IMR-90 (cell line): ENCODE data around the gene RBM5. TPM values are rescaled to one million over a fixed set of nuclear protein-coding genes. Genes with fewer than 3 reads are reported as not detected.
A peak's percentile ranks its signal among the peaks of the same experiment; 100 is the strongest.

ENCODE experiments used
- ATAC-seq: fragments of 200-7000 bp; cut with Tn5 transposase; 2 replicates; pipeline ENCODE4 v1.9.1; 2020; ENCODE audit warnings: low read depth, mild to moderate bottlenecking, moderate library complexity
- BruUV-seq: library from RNA; stranded (reverse); fragments of 400-500 nt; replicated peaks from 2 replicates; lab custom pipeline; 2021; lab: Mats Ljungman, UMichigan
- CTCF ChIA-PET: fragments of 300-600 bp; formaldehyde crosslinking; extraction: SDS; loops from one replicate; lab custom pipeline; 2021; ENCODE audit warnings: antibody characterized with exemption; lab: Yijun Ruan, JAX
- POLR2A ChIA-PET: fragments of 300-600 bp; sonication (Branson Sonifier 250); formaldehyde crosslinking; loops from one replicate; lab custom pipeline; 2022; ENCODE audit warnings: antibody characterized with exemption; ENCODE audit not compliant: unreplicated experiment; lab: Charles Lee
- DNase-seq: peaks from one replicate; pipeline ENCODE4 v3.0.0; 2013
- H2AFZ ChIP-seq: replicated peaks from 2 replicates; pipeline ENCODE3; 2013; ENCODE audit warnings: low read length, mild to moderate bottlenecking; ENCODE audit not compliant: poor library complexity
- H2AK5ac ChIP-seq: 2 replicates; pipeline ENCODE4 v1.6.1; 2013; ENCODE audit warnings: low read depth, low read length, inconsistent platforms
- H2AK9ac ChIP-seq: replicated peaks from 2 replicates; pipeline ENCODE3; 2013; ENCODE audit warnings: mild to moderate bottlenecking, low read depth, low read length, moderate library complexity; ENCODE audit not compliant: poor library complexity
- H2BK120ac ChIP-seq: 2 replicates; pipeline ENCODE4 v1.6.1; 2013; ENCODE audit warnings: low read depth, low read length, inconsistent platforms
- H2BK15ac ChIP-seq: 3 replicates; pipeline ENCODE4 v1.6.1; 2013; ENCODE audit warnings: low read depth, low read length, inconsistent platforms
- H2BK20ac ChIP-seq: 2 replicates; pipeline ENCODE4 v1.6.1; 2013; ENCODE audit warnings: low read depth, mild to moderate bottlenecking, inconsistent platforms, low read length, moderate library complexity
- H2BK5ac ChIP-seq: 2 replicates; pipeline ENCODE4 v1.6.1; 2013; ENCODE audit warnings: mild to moderate bottlenecking, low read depth, low read length, inconsistent platforms; ENCODE audit not compliant: poor library complexity, severe bottlenecking
- H3K14ac ChIP-seq: replicated peaks from 2 replicates; pipeline ENCODE4 v1.6.1; 2013; ENCODE audit warnings: low read depth, low read length, inconsistent platforms
- H3K18ac ChIP-seq: 2 replicates; pipeline ENCODE4 v1.6.1; 2013; ENCODE audit warnings: low read depth, low read length, control low read depth
- H3K23ac ChIP-seq: 2 replicates; pipeline ENCODE4 v1.6.1; 2013; ENCODE audit warnings: low read depth, low read length, inconsistent platforms
- H3K27ac ChIP-seq: 2 replicates; pipeline ENCODE4 v1.5.1; 2013; ENCODE audit warnings: mild to moderate bottlenecking, control low read depth, low read length; ENCODE audit not compliant: insufficient read depth
- H3K27me3 ChIP-seq: 2 replicates; pipeline ENCODE4 v1.6.1; 2013; ENCODE audit warnings: low read length; ENCODE audit not compliant: control insufficient read depth, insufficient read depth
- H3K36me3 ChIP-seq: 2 replicates; pipeline ENCODE4 v1.6.1; 2013; ENCODE audit warnings: low read length, mixed read lengths; ENCODE audit not compliant: control insufficient read depth, insufficient read depth
- H3K4ac ChIP-seq: 2 replicates; pipeline ENCODE4 v1.6.1; 2013; ENCODE audit warnings: low read depth, low read length, inconsistent platforms
- H3K4me1 ChIP-seq: 2 replicates; pipeline ENCODE4 v1.6.1; 2013; ENCODE audit warnings: low read length, mixed read lengths; ENCODE audit not compliant: control insufficient read depth, insufficient read depth
- H3K4me2 ChIP-seq: 2 replicates; pipeline ENCODE4 v1.6.1; 2013; ENCODE audit warnings: low read depth, mild to moderate bottlenecking, control low read depth, low read length, moderate library complexity
- H3K4me3 ChIP-seq: 2 replicates; pipeline ENCODE4 v1.5.1; 2013; ENCODE audit warnings: low read depth, mild to moderate bottlenecking, control low read depth, low read length, moderate library complexity; ENCODE audit not compliant: insufficient read depth
- H3K56ac ChIP-seq: 2 replicates; pipeline ENCODE4 v1.6.1; 2013; ENCODE audit warnings: low read length, inconsistent platforms; ENCODE audit not compliant: insufficient read depth; ENCODE audit errors: extremely low read depth
- H3K79me1 ChIP-seq, 2 experiments: 2 replicates each; pipeline ENCODE4 v1.6.1; 2013; ENCODE audit warnings: low read length in 2 of 2, inconsistent platforms in 1 of 2, low read depth in 1 of 2
- H3K9ac ChIP-seq: 2 replicates; pipeline ENCODE4 v1.6.1; 2013; ENCODE audit warnings: low read depth, low read length, control low read depth
- H3K9me1 ChIP-seq: 2 replicates; pipeline ENCODE4 v1.6.1; 2013; ENCODE audit warnings: low read length, inconsistent platforms; ENCODE audit not compliant: insufficient read depth
- H3K9me3 ChIP-seq: 2 replicates; pipeline ENCODE4 v1.6.1; 2013; ENCODE audit warnings: low read length; ENCODE audit not compliant: control insufficient read depth, insufficient read depth
- H4K20me1 ChIP-seq: 2 replicates; pipeline ENCODE4 v1.6.1; 2013; ENCODE audit warnings: low read length, inconsistent platforms; ENCODE audit not compliant: insufficient read depth
- H4K5ac ChIP-seq: 2 replicates; pipeline ENCODE4 v1.6.1; 2013; ENCODE audit warnings: mild to moderate bottlenecking, low read depth, low read length, control low read depth
- H4K8ac ChIP-seq, 2 experiments: 2 replicates each; pipeline ENCODE4 v1.6.1; 2013; ENCODE audit warnings: low read depth in 2 of 2, low read length in 2 of 2, control low read depth in 1 of 2, inconsistent platforms in 1 of 2
- H4K91ac ChIP-seq: 2 replicates; pipeline ENCODE4 v1.6.1; 2013; ENCODE audit warnings: low read depth, low read length, inconsistent platforms; ENCODE audit not compliant: insufficient read depth
- BHLHE40 ChIP-seq: fragments of 150-350 bp; IDR thresholded peaks from 2 replicates; pipeline ENCODE4 v1.6.1; 2016; ENCODE audit warnings: mild to moderate bottlenecking, low read depth, low read length
- CEBPB ChIP-seq: IDR thresholded peaks from 2 replicates; pipeline ENCODE4 v1.6.1; 2012; ENCODE audit warnings: low read depth, low read length, improper control_type of control experiment
- CHD1 ChIP-seq: IDR thresholded peaks from 2 replicates; pipeline ENCODE4 v1.6.1; 2012; ENCODE audit warnings: low read depth, low read length, improper control_type of control experiment
- FOS ChIP-seq: fragments of 150-350 bp; IDR thresholded peaks from 2 replicates; pipeline ENCODE4 v1.6.1; 2016; ENCODE audit warnings: low read depth, low read length
- MAFK ChIP-seq: IDR thresholded peaks from 2 replicates; pipeline ENCODE4 v1.6.1; 2012; ENCODE audit warnings: low read depth, low read length, improper control_type of control experiment
- MAZ ChIP-seq: IDR thresholded peaks from 2 replicates; pipeline ENCODE4 v1.6.1; 2012; ENCODE audit warnings: low read depth, mild to moderate bottlenecking, low read length, improper control_type of control experiment, moderate library complexity, borderline replicate concordance
- MXI1 ChIP-seq: IDR thresholded peaks from 2 replicates; pipeline ENCODE4 v1.6.1; 2012; ENCODE audit warnings: low read depth, mild to moderate bottlenecking, low read length, moderate library complexity, borderline replicate concordance
- NFE2L2 ChIP-seq: fragments of 150-350 bp; IDR thresholded peaks from 2 replicates; pipeline ENCODE4 v1.6.1; 2016; ENCODE audit warnings: low read depth, mild to moderate bottlenecking, low read length
- RAD21 ChIP-seq: IDR thresholded peaks from 2 replicates; pipeline ENCODE4 v1.6.1; 2012; ENCODE audit warnings: low read length, improper control_type of control experiment
- RFX5 ChIP-seq: IDR thresholded peaks from 2 replicates; pipeline ENCODE4 v1.8.0; 2012; ENCODE audit warnings: low read depth, mild to moderate bottlenecking, low read length, moderate library complexity
- WGBS, 2 experiments: methylation state at CpG; one replicate each; pipeline versions ENCODE4 v1.1.5 to v1.1.7; 2013; ENCODE audit warnings: missing lambda C conversion rate in 2 of 2; ENCODE audit not compliant: insufficient read length in 1 of 2; ENCODE audit errors: extremely low coverage in 2 of 2; 5-methylcytosine and 5-hydroxymethylcytosine counted together
- dilution Hi-C: fragments of 300-500 bp; cut with HindIII; formaldehyde crosslinking; loops from one replicate; pipeline ENCODE4 v1.14.3; 2018; ENCODE audit warnings: low sequenced_read_pairs; ENCODE audit not compliant: unreplicated experiment
- in situ Hi-C: fragments of 300-500 bp; cut with MboI; formaldehyde crosslinking; loops from 3 replicates; pipeline ENCODE4 v1.14.3; 2019; ENCODE audit warnings: low sequenced_read_pairs, inconsistent platforms, mixed read lengths
- intact Hi-C: fragments of 100-400 bp; cut with micrococcal nuclease; formaldehyde crosslinking; loops from 2 replicates; pipeline ENCODE4 v1.10.0; 2022
- polyA plus RNA-seq, 3 experiments: library from polyadenylated mRNA; depleted of rRNA; stranded (reverse); fragments of >200 nt; gene quantifications; 2 replicates each; pipeline ENCODE4 v1.2.3, GENCODE V29; 2012; ENCODE audit warnings: low replicate concordance in 1 of 3
- total RNA-seq: library from RNA; depleted of rRNA; stranded (reverse); fragments of >200 nt; gene quantifications from 2 replicates; pipeline ENCODE4 v1.2.3, GENCODE V29; 2012
- TF ChIP-seq, protein P1 (sequence below): fragments of 150-350 bp; IDR thresholded peaks from 2 replicates; pipeline ENCODE4 v1.6.1; 2017; ENCODE audit warnings: mild to moderate bottlenecking, antibody characterized with exemption, low read length, low read depth
- TF ChIP-seq, protein P2 (sequence below): conservative IDR thresholded peaks from 2 replicates; pipeline ENCODE4 v1.5.1; 2012; ENCODE audit warnings: mild to moderate bottlenecking, low read depth, low read length, improper control_type of control experiment
- TF ChIP-seq, protein P3 (sequence below): fragments of 150-350 bp; IDR thresholded peaks from 2 replicates; pipeline ENCODE4 v1.6.1; 2016; ENCODE audit warnings: low read depth, mild to moderate bottlenecking, low read length, moderate library complexity, borderline replicate concordance

Gene RBM5
- total and polyA plus RNA-seq, 2 of the 4 experiments (the other 2 are of a cell fraction) = 121 to 155 TPM

DNA sequence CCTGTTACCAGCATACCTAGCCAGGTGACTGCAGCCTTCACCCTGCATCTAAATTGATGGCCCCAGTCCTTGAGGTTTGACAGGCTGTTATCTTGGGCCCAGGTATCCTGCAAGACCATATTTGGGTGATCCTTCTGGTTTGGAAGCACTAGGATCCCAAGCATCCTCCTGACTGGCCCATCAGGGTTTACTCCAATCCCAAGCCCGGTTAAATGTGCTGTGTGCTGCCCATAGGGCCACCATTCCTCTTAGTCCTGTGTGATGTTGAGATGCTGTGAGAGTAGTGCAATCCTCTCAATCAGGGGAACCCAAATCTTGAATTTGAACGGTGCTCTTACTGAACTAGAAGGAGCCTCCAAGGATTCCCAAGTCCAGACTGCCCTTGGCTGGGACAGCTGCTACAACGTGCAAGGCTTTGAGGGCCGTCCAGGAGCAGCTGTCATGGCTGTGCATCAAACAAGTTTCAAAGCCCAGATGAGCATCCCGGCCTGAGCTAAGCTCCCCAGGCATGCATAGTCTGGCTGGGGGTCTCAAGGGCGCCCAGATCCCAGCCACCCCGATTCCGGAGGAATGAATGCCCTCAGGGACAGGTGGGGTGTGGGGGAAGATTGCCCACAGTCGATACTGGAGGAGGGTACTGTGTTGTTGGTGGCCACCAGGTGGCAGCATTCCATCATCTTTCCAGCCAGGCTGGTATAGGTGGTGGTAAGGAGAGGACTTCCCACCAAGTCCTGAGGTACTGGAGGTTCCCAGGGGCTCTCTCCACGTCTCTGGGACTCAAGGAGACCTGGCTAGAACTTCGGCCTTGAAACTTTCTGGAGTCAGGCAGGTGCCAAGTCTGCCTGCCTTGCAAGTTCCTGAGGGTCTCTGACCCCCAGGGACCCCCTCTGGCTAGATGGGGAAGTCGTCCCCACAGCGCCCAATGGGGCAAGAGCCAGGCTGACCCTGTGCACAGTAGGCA is 32.6 kb downstream of the RBM5 start:
- WGBS, 2 experiments = 52% methylated on average over 7 of the region's 13 CpGs; no CpG with 5 or more reads in 1 of the 2 experiments
- DNase-seq (peak; percentile 79), ATAC-seq (peak; percentile 70)
- peaks cover 39% of the 10 kb centered on the region for H3K36me3 ChIP-seq
- no peak overlapping the region for H2BK15ac ChIP-seq
- H3K4me3 ChIP-seq = no peak overlapping the region
- H2BK5ac ChIP-seq = no peak overlapping the region
- ChIA-PET POLR2A (no interaction called here), CTCF (interaction anchor here (0.5 to 3.3 kb wide), 4 partner anchors 66 to 104 kb away, joined by 3 to 10 read pairs (median 6); no protein-coding TSS in a partner anchor)
- H3K9ac ChIP-seq = no peak overlapping the region
- H3K79me1 ChIP-seq = peaks cover 0 to 12% of the 10 kb centered on the region in 2 experiments; a peak in 1 of 4 replicates
- H3K4ac ChIP-seq = no peak overlapping the region
- no peak overlapping the region for H3K27ac ChIP-seq
- no peak overlapping the region for H2BK120ac ChIP-seq
- peaks cover 44% of the 10 kb centered on the region for H4K20me1 ChIP-seq
- H3K9me1 ChIP-seq = peaks cover 13% of the 10 kb centered on the region; the same call in 1 of the 2 replicates
- H3K56ac ChIP-seq = no peak overlapping the region
- H2AK9ac ChIP-seq = peak overlapping the region; percentile 57
- BruUV-seq = no TSS peak
- peaks cover 20% of the 10 kb centered on the region for H3K4me1 ChIP-seq
- no peaks in the 10 kb centered on the region for H3K9me3 ChIP-seq
- intact Hi-C loops (loop anchor here (1.0 kb wide), 3 partner anchors 34 to 105 kb away; partner anchors contain the start of gene SEMA3F), in situ Hi-C loops (loop anchor here (5.0 kb wide), 1 partner anchor 61 kb away; no protein-coding TSS in a partner anchor), dilution Hi-C loops (no loop called here)
- no peak overlapping the region for H4K8ac ChIP-seq
- no peak overlapping the region for H3K23ac ChIP-seq
- H3K18ac ChIP-seq = no peak overlapping the region
- H2AFZ ChIP-seq = peak overlapping the region; percentile 47
- no peak overlapping the region for H4K5ac ChIP-seq
- H3K27me3 ChIP-seq = no peaks in the 10 kb centered on the region
- H2AK5ac ChIP-seq = no peak overlapping the region
- H3K4me2 ChIP-seq = no peak overlapping the region
- no peak overlapping the region for H3K14ac ChIP-seq
- H4K91ac ChIP-seq = no peak overlapping the region
- no peak overlapping the region for H2BK20ac ChIP-seq
- TF ChIP-seq RAD21 (peak; percentile 95), MAZ (peak; percentile 47; the same call in 1 of the 2 replicates), FOS (no peak), CEBPB (no peak), NFE2L2 (no peak), CHD1 (no peak), MAFK (no peak), RFX5 (no peak), BHLHE40 (no peak), MXI1 (no peak)
- TF ChIP-seq, protein P1, sequence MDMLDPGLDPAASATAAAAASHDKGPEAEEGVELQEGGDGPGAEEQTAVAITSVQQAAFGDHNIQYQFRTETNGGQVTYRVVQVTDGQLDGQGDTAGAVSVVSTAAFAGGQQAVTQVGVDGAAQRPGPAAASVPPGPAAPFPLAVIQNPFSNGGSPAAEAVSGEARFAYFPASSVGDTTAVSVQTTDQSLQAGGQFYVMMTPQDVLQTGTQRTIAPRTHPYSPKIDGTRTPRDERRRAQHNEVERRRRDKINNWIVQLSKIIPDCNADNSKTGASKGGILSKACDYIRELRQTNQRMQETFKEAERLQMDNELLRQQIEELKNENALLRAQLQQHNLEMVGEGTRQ = no peak
- TF ChIP-seq, protein P2, sequence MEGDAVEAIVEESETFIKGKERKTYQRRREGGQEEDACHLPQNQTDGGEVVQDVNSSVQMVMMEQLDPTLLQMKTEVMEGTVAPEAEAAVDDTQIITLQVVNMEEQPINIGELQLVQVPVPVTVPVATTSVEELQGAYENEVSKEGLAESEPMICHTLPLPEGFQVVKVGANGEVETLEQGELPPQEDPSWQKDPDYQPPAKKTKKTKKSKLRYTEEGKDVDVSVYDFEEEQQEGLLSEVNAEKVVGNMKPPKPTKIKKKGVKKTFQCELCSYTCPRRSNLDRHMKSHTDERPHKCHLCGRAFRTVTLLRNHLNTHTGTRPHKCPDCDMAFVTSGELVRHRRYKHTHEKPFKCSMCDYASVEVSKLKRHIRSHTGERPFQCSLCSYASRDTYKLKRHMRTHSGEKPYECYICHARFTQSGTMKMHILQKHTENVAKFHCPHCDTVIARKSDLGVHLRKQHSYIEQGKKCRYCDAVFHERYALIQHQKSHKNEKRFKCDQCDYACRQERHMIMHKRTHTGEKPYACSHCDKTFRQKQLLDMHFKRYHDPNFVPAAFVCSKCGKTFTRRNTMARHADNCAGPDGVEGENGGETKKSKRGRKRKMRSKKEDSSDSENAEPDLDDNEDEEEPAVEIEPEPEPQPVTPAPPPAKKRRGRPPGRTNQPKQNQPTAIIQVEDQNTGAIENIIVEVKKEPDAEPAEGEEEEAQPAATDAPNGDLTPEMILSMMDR = peak; percentile 87
- TF ChIP-seq, protein P3, sequence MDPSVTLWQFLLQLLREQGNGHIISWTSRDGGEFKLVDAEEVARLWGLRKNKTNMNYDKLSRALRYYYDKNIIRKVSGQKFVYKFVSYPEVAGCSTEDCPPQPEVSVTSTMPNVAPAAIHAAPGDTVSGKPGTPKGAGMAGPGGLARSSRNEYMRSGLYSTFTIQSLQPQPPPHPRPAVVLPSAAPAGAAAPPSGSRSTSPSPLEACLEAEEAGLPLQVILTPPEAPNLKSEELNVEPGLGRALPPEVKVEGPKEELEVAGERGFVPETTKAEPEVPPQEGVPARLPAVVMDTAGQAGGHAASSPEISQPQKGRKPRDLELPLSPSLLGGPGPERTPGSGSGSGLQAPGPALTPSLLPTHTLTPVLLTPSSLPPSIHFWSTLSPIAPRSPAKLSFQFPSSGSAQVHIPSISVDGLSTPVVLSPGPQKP = no peak
